GM19395 (cell line): Measurements from ENCODE around the gene PVR.

Experiments
- ATAC-seq: cut with Tn5 transposase; IDR thresholded peaks from one replicate; pipeline ENCODE4 v1.9.1; 2021; ENCODE audit warnings: mild to moderate bottlenecking, moderate library complexity; ENCODE audit not compliant: unreplicated experiment

PVR gene

DNA sequence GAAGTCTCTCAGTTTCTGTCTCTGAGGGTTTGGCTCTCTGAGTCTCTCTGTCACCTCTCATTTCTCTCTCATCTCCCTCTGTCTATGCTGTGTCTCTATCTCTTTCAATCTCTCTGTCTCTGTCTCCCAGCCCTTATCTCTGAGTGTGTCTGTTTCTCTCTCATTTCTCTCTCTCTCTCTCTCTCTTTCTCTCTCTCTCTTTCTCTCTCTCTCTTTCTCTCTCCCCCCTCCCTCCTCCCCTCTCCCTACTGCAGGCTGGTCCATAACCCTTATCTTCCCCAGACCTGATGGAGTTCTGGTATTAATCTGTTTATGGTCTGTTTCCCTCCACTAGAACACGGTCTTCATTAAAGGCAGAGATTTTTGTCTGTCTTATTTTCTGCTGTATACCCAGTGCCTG is 1.3 kb upstream of the PVR start:
- ATAC-seq: no peak

GRCh38 chr19:44644402-44645016 is 799 bp downstream of the PVR start:
- no peak for ATAC-seq

GRCh38 chr19:44645407-44646048 is 1.8 kb downstream of the PVR start:
- no peak for ATAC-seq

DNA sequence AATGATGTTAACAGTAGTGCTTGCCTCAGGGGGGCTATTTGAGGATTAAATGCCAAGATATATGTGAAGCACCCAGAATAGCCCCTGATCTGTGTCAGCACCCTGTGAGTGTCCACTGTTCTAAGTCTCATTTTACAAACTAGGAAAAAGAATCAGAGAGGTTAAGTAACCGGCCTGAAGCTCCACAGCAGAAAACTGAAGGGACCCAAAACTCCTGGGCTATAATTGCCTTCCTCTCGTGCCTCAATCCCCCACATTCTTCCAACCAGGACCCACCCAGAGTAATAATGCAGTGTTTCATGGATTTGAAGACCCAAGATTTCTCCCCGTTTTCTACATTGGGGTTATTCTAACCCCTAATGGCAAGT is 2.3 kb downstream of the PVR start:
- ATAC-seq: no peak

- ATAC-seq: no peak
Observed at GRCh38 chr19:44647144-44647543, 3.4 kb downstream of the PVR start.

DNA sequence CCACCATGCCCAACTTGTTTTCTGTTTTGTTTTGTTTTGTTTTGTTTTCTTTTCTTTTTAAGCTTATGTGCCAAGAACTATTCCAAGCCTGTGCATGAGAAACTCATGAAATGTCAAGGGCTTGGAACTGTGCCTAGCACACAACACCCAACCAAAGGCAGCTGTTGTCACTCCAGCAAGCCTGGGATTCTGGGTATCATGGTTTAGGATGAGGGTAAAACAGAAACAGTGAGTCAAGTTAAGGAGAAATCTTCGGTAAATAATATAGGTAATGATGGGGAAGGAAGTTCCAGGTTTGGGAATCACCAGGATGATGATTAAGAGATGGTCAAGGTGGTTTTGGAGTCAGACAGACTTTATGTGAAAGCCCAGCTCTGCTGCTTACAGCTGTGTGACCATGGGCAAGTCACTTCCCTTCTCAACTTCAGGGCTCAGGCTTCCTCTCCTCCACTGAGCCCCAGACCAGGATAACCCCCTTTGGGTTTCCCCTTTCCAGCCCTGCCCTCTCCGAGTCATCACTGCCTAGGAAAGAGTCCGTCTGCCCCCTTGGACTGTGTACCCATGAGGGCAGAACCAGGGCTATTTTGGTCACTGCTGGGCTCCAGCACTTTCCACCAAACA is 5.0 kb downstream of the PVR start:
- ATAC-seq: no peak

DNA sequence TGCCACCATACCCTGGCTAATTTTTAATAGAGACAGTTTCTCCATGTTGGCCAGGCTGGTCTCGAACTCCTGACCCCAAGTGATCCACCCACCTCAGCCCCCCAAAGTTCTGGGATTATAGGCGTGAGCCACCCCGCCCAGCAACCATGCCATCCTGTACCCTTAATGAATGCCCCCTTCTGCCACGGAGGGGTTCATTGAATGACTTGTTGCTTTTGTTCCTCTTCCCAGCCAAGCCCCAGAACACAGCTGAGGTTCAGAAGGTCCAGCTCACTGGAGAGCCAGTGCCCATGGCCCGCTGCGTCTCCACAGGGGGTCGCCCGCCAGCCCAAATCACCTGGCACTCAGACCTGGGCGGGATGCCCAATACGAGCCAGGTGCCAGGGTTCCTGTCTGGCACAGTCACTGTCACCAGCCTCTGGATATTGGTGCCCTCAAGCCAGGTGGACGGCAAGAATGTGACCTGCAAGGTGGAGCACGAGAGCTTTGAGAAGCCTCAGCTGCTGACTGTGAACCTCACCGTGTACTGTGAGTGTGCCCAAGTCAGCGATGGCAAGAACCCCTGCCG is 6.0 kb downstream of the PVR start:
- ATAC-seq: no peak

DNA sequence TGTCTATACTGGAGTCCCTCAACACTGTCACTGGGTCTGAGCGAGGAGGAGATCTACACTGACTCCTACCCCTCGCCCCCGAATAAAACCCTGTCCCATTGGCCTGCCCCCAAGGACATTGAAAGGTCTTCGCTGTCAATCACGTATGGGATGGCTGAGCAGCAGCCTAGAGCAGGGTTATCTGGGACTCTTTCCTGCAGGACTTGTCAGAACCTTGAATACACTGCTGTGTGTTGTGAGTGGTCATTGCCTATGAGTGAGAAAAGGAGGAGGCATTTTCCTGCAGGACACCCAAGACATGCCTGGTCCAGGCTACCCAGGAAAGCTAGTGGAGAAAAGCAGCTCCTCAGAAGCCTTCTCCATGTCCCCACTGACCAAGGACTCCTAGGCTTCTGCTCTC is 9.6 kb downstream of the PVR start:
- no peak for ATAC-seq

DNA sequence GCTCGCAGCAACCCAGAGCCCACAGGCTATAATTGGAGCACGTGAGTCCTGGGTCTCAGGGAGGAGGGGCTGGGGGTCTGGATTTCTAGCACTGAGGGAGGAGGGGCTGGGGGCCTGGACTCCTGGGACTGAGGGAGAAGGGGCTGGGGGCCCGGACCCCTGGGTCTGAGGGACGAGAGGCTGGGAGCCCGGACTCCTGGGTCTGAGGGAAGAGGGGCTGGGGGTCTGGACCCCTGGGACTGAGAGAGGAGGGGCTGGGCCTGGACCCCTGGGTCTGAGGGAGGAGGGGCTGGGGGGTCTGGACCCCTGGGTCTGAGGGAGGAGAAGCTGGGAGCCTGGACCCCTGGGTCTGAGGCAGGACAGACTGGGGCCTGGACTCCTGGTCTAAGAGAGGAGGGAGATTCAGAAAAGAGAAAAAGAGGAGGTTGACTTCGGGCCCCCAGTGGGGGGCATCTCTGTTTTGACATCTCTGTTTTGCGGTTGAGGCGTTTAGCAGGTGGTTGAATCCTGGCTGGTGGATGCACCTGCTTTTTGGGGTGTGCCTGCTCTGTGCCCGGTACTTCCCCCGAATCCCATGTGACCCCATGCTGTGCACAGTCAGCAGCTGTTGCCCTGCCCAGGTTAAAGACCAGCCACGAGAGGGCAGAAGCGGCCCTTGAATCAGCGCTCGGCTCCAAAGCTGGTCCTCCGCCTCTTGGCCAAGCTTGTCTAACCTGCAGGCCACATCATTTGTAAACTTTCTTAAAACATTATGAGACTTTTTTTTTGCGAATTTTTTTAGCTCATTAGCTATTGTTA is 10.5 kb downstream of the PVR start:
- peak; percentile 71 for ATAC-seq

- no peak for ATAC-seq
Observed at GRCh38 chr19:44657211-44657921, 13.7 kb downstream of the PVR start.

DNA sequence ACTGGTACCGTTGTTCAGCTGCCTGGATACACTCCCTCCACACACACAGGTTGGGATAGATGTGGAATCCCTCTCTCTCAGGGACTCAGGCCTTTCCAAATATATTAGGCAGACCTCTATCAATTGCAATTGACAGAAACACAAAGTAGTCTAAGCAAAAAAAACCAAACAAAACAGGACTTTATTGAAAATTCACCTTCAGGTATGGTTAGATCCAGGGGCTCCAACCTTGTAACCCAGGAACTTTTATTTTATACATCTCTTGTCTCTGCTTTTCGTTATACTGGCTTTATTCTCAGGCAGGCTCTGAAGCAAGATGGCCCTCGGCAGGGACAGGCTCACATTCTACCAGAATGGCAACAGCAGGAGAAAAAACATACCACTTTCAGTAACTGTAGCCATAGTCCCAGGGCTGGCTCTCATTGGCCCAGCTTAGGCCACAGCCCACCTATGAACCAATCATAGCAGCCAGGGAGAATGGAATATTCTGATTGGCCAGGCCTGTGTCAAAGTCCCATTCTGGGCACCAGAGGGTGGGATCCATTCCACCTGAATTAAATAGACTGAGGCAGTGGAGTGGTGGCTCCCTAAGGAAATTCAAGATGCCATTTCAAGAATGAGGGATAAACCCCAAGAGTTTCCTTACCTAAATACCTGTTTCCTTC is 14.5 kb downstream of the PVR start:
- ATAC-seq: no peak

DNA sequence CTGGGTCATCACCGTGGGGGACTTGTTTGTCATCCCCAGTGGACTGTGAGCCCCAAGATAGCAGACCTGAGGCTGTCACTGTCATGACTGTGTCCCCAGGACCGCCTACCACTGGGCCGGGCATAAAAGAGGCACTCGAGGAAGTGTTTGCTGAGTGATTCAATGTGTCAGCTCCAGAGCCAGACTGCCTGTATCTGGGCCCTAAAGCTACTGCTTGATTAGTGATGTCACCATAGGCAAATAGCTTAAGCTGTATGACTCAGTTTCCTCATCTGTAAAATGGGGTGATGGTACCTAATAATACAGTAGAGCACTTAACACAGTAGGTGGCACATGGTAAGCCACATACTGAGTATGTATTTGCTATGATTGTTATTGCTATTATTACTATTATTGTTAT is 16.4 kb downstream of the PVR start:
- ATAC-seq: no peak

- no peak for ATAC-seq
Observed at GRCh38 chr19:44661205-44661604, 17.5 kb downstream of the PVR start.

- no peak for ATAC-seq
Observed at GRCh38 chr19:44661904-44662303, 18.2 kb downstream of the PVR start.

GRCh38 chr19:44662691-44663385 is 19.1 kb downstream of the PVR start:
- ATAC-seq: no peak

DNA sequence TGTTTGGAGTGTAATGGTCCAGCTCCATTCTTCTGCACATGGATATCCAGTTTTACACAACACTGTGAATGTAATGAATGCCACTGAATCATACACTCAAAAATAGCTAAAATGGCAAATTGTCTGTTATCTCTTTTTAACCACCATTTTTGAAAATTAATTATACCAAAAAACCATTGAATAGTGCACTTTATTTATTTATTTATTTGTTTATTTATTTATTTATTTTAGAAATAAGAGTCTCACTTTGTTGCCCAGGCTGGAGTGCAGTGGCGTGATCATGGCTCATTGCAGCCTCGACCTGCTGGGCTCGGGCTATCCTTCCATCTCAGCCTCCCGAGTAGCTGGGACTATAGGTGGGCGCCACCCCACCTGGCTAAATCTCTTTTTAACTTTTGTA is 20.3 kb downstream of the PVR start:
- ATAC-seq: no peak

DNA sequence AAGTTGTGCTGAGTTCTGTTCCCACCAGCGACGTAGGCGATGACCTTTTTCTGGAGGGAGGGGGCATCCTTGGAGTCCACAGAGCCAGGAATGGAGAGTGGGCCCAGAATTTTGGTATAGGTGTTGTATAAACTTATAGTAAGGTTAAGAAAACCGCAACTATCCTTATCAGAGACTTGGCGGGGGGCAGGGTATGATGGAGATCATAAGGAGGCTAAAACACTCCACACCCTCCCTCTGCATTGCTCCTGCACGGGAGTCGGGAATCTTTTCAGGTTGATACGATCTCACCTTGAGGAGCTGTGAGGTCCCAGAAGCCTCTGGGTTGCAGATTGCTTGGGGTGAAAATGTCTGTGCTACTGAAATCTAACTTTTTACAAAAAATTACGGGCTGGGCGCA is 21.3 kb downstream of the PVR start:
- no peak for ATAC-seq

- no peak for ATAC-seq
Observed at GRCh38 chr19:44666852-44667556, 23.3 kb downstream of the PVR start.
